Measurements from ENCODE around the gene SPIRE1.
"Not testable (repeated sequence)": the region's sequence is repeated elsewhere in the genome, so short reads cannot be mapped to it uniquely, and the experiment has no call there.

The SPIRE1 gene

DNA sequence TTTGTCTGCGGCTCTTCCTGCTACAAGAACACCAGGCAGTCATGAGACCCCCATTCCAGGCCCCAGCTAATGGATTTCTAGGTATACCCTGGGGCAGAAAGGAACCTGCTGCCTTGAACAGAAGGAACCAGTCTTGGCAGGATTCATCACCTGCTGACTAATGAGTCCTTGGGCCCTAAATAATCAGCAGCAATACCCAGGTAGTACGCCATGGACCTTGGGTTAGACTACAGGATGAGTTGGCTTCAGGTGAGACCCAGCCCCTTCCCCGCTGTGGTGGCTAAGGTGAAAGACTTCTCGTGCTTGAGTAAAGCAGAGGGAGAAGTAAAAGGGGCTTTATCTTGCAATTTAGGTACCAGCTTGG, 105.0 kb downstream of the SPIRE1 start:
- no peak for DNase-seq (ENCODE audit: low read depth)

- not testable (repeated sequence) for DNase-seq (ENCODE audit: low read depth)
These were observed 105.7 kb downstream of the SPIRE1 start for GRCh38 chr18:12551943-12552878.

- DNase-seq (ENCODE audit: low read depth): not testable (repeated sequence)
These were observed 106.4 kb downstream of the SPIRE1 start for GRCh38 chr18:12551466-12551865.

DNA sequence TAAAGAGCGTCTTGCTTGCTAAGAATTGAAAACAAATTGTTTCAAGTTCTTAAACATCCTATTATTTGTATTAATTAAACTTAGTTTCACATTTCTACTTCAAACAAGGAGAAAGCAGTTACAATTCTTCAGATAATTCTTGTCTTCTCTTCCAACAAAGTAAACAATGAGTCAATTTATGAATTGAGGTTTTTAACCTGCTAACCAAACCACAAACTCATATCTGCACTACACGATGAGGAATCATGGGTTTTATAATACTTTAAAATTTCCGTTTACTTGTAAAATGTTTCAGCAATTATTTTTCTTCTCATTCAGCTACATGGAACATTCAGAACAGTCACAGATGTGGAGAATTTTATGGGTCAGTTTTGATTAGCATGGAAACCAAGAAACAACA, 114.2 kb downstream of the SPIRE1 start:
- no peak for DNase-seq (ENCODE audit: low read depth)

DNA sequence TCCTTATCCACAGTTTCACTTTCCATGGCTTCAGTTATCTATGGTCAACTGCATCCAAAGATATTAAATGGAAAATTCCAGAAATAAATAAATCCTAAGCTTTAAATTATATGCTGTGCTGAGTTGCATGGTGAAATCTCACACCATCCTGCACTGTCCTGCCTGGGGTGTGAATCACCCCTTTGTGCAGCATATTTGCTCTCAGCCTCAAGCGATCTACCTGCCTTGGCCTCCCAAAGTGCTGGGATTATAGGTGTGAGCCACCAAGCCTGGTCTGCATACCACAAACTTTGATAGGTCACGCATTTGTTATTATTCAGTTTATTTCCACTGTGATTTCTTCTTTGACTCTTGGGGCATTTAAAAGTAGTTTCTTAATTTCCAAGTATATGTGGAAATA, 117.2 kb downstream of the SPIRE1 start:
- DNase-seq (ENCODE audit: low read depth): no peak

DNA sequence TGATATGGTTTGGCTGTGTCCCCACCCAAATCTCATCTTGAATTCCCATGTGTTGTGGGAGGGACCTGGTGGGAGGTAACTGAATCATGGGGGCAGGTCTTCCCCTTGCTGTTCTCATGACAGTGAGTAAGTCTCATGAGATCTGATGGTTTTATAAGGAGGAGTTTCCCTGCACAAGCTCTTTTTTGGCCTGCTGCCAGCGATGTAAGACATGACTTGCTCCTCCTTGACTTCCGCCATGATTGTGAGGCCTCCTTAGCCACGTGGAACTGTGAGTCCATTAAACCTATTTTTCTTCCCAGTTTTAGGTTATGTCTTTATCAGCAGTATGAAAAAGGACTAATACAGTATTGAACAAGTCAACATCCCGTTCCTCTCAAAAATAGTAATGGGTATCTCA, 118.7 kb downstream of the SPIRE1 start:
- not testable (repeated sequence) for DNase-seq (ENCODE audit: low read depth)

- DNase-seq (ENCODE audit: low read depth): no peak
These were observed 123.1 kb downstream of the SPIRE1 start for GRCh38 chr18:12534820-12535219.

DNA sequence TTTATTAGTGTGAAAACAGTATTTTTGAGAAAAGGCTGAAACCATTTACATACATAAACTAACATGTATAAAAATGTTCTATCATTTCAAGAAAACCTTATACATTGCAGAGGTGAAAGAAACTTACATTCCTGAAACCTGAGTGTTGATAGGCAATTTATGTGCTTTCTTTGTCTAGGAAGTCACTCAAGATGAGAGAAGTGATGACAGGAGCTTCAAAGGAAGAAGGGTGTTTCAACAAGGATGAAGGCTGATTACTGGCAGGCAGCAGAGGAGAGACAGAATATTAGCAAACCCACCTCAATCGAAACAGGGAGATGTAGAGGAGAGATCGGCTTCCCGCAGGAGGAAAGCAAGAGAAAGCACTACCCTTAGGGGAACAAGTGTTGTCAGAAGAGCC, 125.2 kb downstream of the SPIRE1 start:
- no peak for DNase-seq (ENCODE audit: low read depth)

- no peak for DNase-seq (ENCODE audit: low read depth)
These were observed 126.2 kb downstream of the SPIRE1 start for GRCh38 chr18:12531749-12532148.

DNA sequence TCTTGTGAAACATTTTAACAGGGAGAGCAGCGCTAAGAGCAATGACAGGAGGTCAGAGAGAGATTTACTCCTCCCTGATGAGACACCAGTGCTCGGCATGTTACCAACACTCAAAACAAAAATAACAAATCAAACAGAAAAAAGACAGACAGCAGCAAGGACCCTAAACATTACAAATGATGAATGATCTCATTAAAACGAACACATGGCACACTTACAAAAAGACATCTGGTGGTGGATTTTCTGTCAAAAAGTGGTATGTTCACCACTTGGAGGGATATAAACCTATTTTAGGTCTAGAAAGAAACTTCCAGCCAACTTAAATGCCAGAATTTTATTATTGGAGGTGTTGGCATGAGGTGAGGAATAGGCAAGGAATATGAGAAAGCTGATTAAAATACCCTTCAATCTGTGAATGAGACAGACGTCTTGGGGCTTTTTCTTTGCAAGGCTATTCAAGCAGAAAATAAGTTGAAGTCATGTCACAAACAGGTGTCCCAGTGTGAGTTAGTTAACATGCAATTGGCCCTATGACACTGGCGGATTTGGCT, 137.4 kb downstream of the SPIRE1 start:
- DNase-seq (ENCODE audit: low read depth): no peak

DNA sequence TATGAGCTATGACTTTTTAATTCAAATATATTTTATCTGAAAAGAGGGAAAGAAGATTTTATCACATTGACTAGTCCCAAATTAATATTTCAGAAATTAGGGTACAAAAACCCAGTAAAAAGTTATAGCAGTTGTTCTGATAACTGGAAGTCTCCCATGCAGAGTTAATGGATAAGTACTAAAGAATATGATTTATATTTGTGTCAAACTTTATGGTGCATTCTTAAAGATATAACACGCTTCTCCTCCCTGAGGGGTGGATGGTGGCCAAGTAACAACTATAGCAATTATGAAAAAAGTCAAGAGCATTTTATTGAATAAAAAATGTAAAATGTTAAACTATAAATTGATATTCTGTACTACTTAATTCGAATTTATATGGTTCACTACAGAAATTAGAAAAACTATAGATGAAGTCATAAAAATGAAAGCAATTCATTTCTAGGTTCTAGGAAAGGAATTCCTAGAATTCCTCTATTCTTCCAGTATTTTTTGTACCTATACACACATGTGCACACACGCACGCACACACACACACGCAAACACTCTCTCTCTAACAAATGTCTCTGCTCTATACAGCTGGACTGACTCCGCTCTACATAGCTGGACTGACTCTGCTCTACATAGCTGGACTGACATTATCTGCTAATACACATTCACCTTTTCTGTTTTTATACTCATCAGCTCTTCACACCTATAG, 138.9 kb downstream of the SPIRE1 start:
- no peak for DNase-seq (ENCODE audit: low read depth)

DNA sequence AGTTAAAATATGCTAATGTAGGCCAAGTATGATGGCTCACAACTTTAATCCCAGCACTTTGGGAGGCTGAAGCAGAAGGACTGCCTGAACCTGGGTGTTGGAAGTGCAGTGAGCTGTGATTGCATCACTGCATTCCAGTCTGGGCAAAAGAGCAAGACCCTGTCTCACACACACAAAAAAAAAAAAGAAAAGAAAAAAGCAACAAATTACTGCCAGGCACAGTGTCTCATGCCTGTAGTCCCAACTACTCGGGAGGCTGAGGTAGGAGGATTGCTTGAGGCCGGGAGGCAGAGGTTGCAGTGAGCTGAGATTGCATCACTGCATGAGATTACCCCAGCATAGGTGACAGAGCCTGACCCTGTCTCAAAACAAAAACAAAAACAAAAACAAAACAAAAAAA, 139.6 kb downstream of the SPIRE1 start:
- no peak for DNase-seq (ENCODE audit: low read depth)

DNA sequence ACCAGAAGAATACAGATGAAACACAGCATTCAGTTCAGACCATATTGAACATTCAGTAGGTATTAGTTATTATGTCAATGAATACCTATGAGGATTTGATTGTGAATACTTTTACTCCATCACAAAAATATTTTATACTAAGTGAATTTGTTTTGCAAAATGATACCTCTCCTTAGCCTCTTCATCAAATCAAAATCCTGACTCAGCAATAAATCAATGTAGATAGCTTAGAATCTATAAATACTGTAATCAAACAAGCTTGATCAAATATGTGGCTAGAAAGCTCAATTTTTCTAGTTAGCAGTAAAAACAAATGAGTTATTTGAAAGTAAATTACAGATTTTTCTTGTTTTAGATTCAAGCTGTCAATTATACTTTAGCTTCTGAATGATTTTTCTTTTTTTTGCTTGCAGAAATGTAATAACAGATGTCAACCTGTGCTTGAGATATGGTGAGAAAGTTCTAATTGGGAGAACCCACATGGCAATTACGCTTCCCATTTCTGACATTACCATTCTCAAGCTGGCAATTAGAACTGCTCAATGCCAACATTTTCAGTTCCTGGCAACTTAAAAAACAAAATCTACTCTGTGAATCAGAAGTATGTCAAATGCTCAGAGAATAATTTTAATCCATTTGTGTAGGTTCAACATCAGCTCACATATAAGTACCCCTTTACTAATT, 140.6 kb downstream of the SPIRE1 start:
- no peak for DNase-seq (ENCODE audit: low read depth)

DNA sequence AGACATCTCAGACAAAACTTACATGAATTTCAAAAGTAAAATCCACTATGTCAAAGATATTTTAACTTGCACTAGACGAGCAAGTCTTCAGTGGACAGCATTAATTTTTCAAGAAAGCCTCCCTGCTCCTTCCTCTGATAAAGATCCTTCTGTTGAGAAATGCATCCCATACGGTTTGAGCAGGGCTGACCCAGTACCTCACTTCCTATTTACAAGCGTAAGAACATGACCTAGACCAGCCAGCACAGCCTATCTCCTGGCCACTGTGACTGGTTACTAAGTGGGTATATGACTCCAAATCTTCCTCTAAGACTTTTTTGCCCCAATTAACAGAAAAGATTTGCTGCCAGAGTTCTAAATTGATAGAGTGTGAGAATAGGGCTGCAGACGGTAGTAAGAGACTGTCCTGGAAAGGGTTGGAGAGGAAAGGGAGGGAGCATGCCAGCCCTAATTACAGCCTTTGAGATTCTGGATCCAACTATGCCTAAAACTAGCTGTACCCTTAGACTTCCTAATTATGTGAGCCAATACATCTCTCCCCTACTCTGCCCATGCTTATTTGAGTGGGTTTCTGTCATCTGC, 141.8 kb downstream of the SPIRE1 start:
- no peak for DNase-seq (ENCODE audit: low read depth)

GRCh38 chr18:12515550-12515949, 142.4 kb downstream of the SPIRE1 start:
- DNase-seq (ENCODE audit: low read depth): no peak

DNA sequence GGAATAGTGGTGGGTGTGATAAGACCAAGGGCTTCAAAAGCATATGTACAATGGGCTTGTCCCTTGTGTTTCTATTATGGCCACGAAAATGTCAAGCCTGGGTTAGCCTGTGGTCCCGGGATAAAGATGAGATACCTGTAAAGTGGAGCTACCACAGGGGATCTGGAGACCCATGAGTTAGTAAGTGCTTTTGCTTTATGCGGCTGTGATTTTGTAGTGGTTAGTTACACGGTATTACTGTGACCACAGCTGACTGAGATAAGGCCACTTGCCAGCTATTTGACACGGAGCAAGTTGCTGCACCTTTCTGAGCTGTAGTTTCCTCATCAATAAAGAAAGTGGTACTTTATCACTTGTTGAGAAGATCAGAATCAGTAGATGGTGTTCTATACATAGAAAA, 150.9 kb downstream of the SPIRE1 start:
- DNase-seq (ENCODE audit: low read depth): no peak

DNA sequence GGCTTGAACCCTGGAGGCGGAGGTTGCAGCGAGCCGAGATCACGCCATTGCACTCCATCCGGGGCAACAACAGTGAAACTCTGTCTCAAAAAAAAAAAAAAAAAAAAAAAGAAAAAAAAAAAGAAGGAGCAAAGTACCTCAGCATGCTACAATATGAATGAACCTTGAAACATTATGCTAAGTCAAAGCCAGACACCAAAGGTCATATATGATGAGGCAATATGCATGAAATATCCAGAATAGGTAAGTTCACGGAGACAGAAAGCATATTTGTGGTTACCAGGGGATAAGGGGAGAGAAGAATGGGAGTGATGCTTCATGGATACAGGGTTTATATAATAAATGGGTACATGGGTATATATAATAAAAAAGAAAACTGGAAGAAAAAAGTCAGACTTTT, 156.9 kb downstream of the SPIRE1 start:
- DNase-seq (ENCODE audit: low read depth): no peak

GRCh38 chr18:12497839-12498238, 160.1 kb downstream of the SPIRE1 start:
- no peak for DNase-seq (ENCODE audit: low read depth)

DNA sequence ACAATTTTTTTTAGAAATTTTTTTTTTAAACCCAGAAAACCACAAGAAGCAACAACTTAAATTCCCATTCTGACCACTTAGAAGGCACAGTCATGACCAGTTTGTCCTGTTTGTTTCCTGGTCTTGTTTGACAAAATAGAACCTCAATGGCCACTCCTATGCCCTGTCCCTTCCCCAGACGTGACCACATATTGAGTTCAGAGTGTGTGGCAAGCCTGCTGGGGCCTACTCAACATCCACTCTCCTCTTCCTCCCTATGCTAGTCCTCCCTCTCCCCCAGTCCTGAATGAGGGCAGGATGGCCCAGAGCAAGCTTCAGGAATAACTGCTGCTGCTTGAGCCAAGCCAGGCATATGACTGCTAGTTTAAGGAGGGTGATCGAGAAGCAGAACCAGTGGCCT, 160.6 kb downstream of the SPIRE1 start:
- no peak for DNase-seq (ENCODE audit: low read depth)

- DNase-seq (ENCODE audit: low read depth): no peak
These were observed 165.0 kb downstream of the SPIRE1 start for GRCh38 chr18:12492907-12493306.

DNA sequence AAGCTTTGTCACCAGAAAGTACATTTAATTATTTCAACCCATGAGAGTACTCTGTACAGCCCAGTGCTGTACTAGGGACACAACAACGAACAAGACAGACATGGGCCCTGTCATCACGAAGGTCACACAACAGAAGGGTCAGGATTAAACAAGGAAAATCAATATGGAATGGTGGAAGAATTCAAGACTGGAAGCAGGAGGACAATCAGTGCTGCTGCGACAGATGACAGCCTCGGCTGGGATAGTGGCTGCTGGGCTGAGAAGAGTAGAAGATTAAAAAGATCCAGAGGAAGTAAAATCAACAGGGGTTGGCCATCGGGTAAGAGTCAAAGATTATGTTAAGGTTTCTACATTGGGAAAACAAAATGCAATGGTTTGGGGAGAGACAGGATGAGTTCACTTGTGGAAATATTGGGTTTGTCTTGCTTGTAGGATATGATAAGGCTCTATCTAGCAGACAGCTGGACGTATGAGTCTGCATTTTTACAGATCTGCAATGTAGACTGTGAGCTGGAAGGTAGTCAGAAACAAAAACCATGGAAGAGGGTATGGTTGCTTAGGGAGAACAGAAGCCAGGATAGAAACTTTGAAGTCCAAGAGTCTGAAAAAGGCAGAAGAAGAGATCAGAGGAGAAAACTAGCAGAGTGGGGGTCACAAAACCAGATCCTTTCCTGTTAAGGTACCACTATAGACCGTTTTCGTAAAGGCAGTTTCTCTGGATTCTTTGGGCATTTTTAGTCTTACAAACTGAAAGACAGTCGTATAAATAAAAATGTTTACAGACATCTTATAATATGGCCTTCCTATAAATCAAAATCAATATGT, 166.1 kb downstream of the SPIRE1 start:
- DNase-seq (ENCODE audit: low read depth): no peak

Data from stimulated activated CD8-positive, alpha-beta memory T cell treated with anti-CD3 and anti-CD28 coated beads, Interleukin-12 subunit alpha, Interleukin-12 subunit beta, amount 100 ng/mL, for 1 hour (primary cell).